T1000 (cell line): ENCODE data around the gene MYO5B.
"Not testable (repeated sequence)": the region's sequence is repeated elsewhere in the genome, so short reads cannot be mapped to it uniquely, and the experiment has no call there.

Source experiments
- DNase-seq: peaks from one replicate; lab custom pipeline; 2025; ENCODE audit warnings: mixed read lengths; lab: John Stamatoyannopoulos, UW

Gene MYO5B

GRCh38 chr18:49833814-49834213, 361.1 kb downstream of the MYO5B start:
- no peak for DNase-seq

GRCh38 chr18:49832221-49832647, 362.7 kb downstream of the MYO5B start:
- DNase-seq, result no peak

GRCh38 chr18:49827996-49828395, 367.0 kb downstream of the MYO5B start:
- no peak for DNase-seq

- no peak for DNase-seq
Measured at GRCh38 chr18:49819823-49820671, 374.9 kb downstream of the MYO5B start.

- DNase-seq, result no peak
Measured at GRCh38 chr18:49819071-49819662, 375.8 kb downstream of the MYO5B start.

- DNase-seq, result no peak
Measured at GRCh38 chr18:49817947-49818346, 377.0 kb downstream of the MYO5B start.

- DNase-seq, result no peak
Measured at GRCh38 chr18:49815927-49816326, 379.0 kb downstream of the MYO5B start.

GRCh38 chr18:49814147-49814499, 380.8 kb downstream of the MYO5B start:
- DNase-seq, result no peak

GRCh38 chr18:49813319-49814146, 381.4 kb downstream of the MYO5B start, which contains the start of gene ACAA2:
Gene ACAA2 (minus strand): TSS chr18:49813533. CDS start chr18:49813484, 49 bp downstream.
- DNase-seq, result peak; percentile 58

- DNase-seq, result no peak
Measured at GRCh38 chr18:49813069-49813318, 382.0 kb downstream of the MYO5B start.

GRCh38 chr18:49812286-49813068, 382.5 kb downstream of the MYO5B start:
- DNase-seq, result no peak

GRCh38 chr18:49811151-49811938, 383.6 kb downstream of the MYO5B start:
- no peak for DNase-seq

- DNase-seq, result not testable (repeated sequence)
Measured at GRCh38 chr18:49808553-49809191, 386.3 kb downstream of the MYO5B start.

GRCh38 chr18:49804096-49804495, 390.9 kb downstream of the MYO5B start:
- DNase-seq, result no peak

- DNase-seq, result no peak
Measured at GRCh38 chr18:49802623-49803022, 392.3 kb downstream of the MYO5B start.

- DNase-seq, result not testable (repeated sequence)
Measured at GRCh38 chr18:49800491-49800890, 394.5 kb downstream of the MYO5B start.

GRCh38 chr18:49799806-49800205, 395.1 kb downstream of the MYO5B start:
- not testable (repeated sequence) for DNase-seq

GRCh38 chr18:49798001-49798400, 396.9 kb downstream of the MYO5B start:
- no peak for DNase-seq

GRCh38 chr18:49795612-49796552, 399.1 kb downstream of the MYO5B start:
- no peak for DNase-seq

- DNase-seq, result no peak
Measured at GRCh38 chr18:49794743-49795142, 400.2 kb downstream of the MYO5B start.
